ENCODE measurements around the gene AFMID.

- no peak for TF ChIP-seq CTCF (IDR thresholded peaks at IDR 0.05; ENCODE audit: extremely low read depth in 1 of 2, insufficient read depth in 1 of 2, low read depth in 1 of 2, low read length in 2 of 2)
- TF ChIP-seq EZH2 (IDR thresholded peaks at IDR 0.05; ENCODE audit: borderline replicate concordance, low read depth, low read length, severe bottlenecking) = no peak
- peak; percentile 31 for TF ChIP-seq POLR2A (IDR thresholded peaks at IDR 0.05; ENCODE audit: low read depth, low read length)
- TF ChIP-seq JUN (IDR thresholded peaks at IDR 0.05; ENCODE audit: borderline replicate concordance, insufficient read depth, insufficient read length, low read depth) = no peak
- TF ChIP-seq, protein P1, sequence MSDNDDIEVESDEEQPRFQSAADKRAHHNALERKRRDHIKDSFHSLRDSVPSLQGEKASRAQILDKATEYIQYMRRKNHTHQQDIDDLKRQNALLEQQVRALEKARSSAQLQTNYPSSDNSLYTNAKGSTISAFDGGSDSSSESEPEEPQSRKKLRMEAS (IDR thresholded peaks at IDR 0.05; ENCODE audit: insufficient read depth, insufficient read length) = peak; percentile 79
- peak; percentile 89 for TF ChIP-seq POLR2AphosphoS5 (IDR thresholded peaks at IDR 0.05; ENCODE audit: insufficient read depth, low read depth, low read length)
- no peak for TF ChIP-seq MYC (IDR thresholded peaks at IDR 0.05; ENCODE audit: low read depth, low read length)
- TF ChIP-seq GATA2 (IDR thresholded peaks at IDR 0.05; ENCODE audit: insufficient read depth, insufficient read length, low read depth, low read length) = no peak
These were observed 27.0 kb downstream of the AFMID start, which contains the start of gene BIRC5 for GRCh38 chr17:78214016-78214705.
